Omental fat pad (tissue), 4 donors: ENCODE results near the gene MBNL2. TPM values are rescaled to one million over a fixed set of nuclear protein-coding genes. Genes with fewer than 3 reads are reported as not detected.

Experiments used
- ATAC-seq: fragments of 150-250 bp; one replicate; pipeline ENCODE4 v1.9.1; 2016; ENCODE audit warnings: mild to moderate bottlenecking, moderate library complexity; ENCODE audit not compliant: low FRiP score
- DNase-seq: peaks from one replicate; pipeline ENCODE4 v3.0.0-alpha.2; 2019; ENCODE audit warnings: low spot score
- CTCF ChIP-seq, 3 donors: fragments of 450-650 bp; IDR thresholded peaks; one replicate each; pipeline ENCODE4 v1.5.1; 2016 to 2017; ENCODE audit warnings: antibody characterized with exemption in 3 of 3, mild to moderate bottlenecking in 3 of 3, moderate library complexity in 2 of 3
- total RNA-seq, 4 donors: library from RNA; depleted of rRNA; stranded (reverse); fragments of >200 nt; gene quantifications; one replicate each; pipeline ENCODE4 v1.1.0, GENCODE V29; 2016

Gene MBNL2
- total RNA-seq, 4 donors from 2014 or later, result 105 to 132 (median 123) TPM

GRCh38 chr13:97425590-97425989 lies 203.5 kb downstream of the MBNL2 start:
- no peak for TF ChIP-seq CTCF (IDR thresholded peaks at IDR 0.05)
- ATAC-seq, result no peak

DNA sequence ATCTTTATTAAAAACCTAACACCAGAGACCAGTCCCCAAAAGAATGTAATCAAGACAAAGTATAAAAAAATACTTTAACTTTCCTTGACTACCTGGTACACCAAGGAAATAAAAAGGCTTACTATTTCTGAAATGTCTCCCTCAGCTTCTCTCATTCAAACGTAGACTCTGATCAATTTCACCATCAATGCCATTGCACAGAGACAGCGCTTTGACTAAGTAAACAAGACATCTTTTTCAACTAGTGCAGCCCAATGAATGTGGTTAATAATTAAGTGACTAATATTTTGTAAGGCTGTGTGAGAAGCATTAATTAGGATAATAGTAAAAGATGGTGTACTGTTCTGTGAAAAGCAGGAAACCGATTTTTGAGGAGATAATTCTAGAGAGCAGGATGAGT lies 204.6 kb downstream of the MBNL2 start:
- TF ChIP-seq CTCF (IDR thresholded peaks at IDR 0.05), result no peak
- ATAC-seq (no peak), DNase-seq (no peak)

More at GRCh38 chr13:97425590-97425989, 203.5 kb downstream of the MBNL2 start:
- DNase-seq, result no peak

- TF ChIP-seq CTCF (IDR thresholded peaks at IDR 0.05), result no peak
- no peak for DNase-seq
- no peak for ATAC-seq
These were observed 207.5 kb downstream of the MBNL2 start for GRCh38 chr13:97429681-97430081.

GRCh38 chr13:97430296-97430695 lies 208.2 kb downstream of the MBNL2 start:
- ATAC-seq (no peak), DNase-seq (no peak)
- no peak for TF ChIP-seq CTCF (IDR thresholded peaks at IDR 0.05)

GRCh38 chr13:97431171-97431764 lies 209.1 kb downstream of the MBNL2 start:
- no peak for DNase-seq
- no peak for ATAC-seq
- no peak for TF ChIP-seq CTCF (IDR thresholded peaks at IDR 0.05)

- ATAC-seq (no peak), DNase-seq (no peak)
- no peak for TF ChIP-seq CTCF (IDR thresholded peaks at IDR 0.05)
These were observed 210.2 kb downstream of the MBNL2 start for GRCh38 chr13:97432232-97432916.
